Measurements from ENCODE around the gene PHC2. TPM values are rescaled to one million over a fixed set of nuclear protein-coding genes. Genes with fewer than 3 reads are reported as not detected.
A peak's percentile ranks its signal among the peaks of the same experiment; 100 is the strongest.

PHC2 gene
- total and polyA plus RNA-seq, 9 of the 15 experiments (the other 6 are each of a cell fraction or from before 2014, with no cell fraction given), result 3.1 to 67.6 (median 34.6) TPM

DNA sequence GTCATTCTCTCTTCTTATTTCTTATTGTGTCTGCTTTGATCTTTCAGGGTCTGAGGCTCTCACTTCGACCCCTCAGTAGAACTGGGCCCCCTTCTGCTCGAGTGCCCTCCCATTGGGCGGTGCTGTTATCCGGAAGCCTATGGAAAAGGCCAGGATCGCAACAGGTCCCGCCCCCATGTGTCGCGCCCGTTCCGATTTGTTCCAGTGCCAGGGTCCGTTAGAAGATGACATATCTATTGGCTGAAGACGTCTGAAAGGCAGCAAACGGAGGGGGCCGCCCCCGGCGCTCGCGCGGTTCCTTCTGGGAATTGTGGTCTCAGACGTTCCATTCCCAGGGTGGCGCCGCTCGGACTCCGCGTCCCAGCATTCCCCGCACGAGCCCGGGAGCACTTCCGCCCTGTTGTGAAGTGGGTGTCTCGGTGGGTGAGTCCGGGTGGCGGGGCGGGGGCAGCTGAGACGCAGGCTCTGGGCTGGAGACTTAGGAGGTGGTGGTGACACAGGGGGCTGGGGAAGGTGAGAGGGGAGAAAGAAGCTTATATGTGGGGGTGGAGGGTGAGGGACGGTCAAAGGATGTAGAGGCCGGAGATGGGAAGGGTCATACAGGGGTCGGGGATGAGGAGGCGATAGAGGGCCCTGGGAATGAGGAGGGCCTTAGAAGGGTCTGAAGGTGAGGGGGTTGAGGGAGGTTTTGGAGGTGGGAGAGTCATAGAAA is 41.5 kb upstream of the PHC2 start, which contains the start of gene ZSCAN20 (continued):
- TF ChIP-seq POU5F1 (IDR thresholded peaks at IDR 0.05; ENCODE audit: borderline replicate concordance, low read depth, low read length, partially characterized antibody) (no peak), ZBTB17 (CRISPR knock-in tag; IDR thresholded peaks at IDR 0.05) (no peak), U2AF1 (optimal IDR thresholded peaks at IDR 0.05; ENCODE audit: low read depth, low read length) (no peak), YBX1 (IDR thresholded peaks at IDR 0.05) (no peak), TEAD4 (IDR thresholded peaks at IDR 0.05; ENCODE audit: low read length) (no peak), TEAD4 (CRISPR knock-in tag; IDR thresholded peaks at IDR 0.05; ENCODE audit: borderline replicate concordance) (no peak), SAFB (IDR thresholded peaks at IDR 0.05; ENCODE audit: borderline replicate concordance, low read depth, low read length) (no peak), CBFA2T3 (IDR thresholded peaks at IDR 0.05) (no peak), PML (IDR thresholded peaks at IDR 0.05; ENCODE audit: low read length) (no peak), TBP (optimal IDR thresholded peaks at IDR 0.05; ENCODE audit: low read depth, low read length) (peak; percentile 44), SIN3B (IDR thresholded peaks at IDR 0.05; ENCODE audit: low read depth) (no peak), STAG1 (CRISPR knock-in tag; IDR thresholded peaks at IDR 0.05; ENCODE audit: borderline replicate concordance) (no peak), ZBTB8A (IDR thresholded peaks at IDR 0.05; ENCODE audit: partially characterized antibody) (no peak), ZNF184 (CRISPR knock-in tag; IDR thresholded peaks at IDR 0.05) (no peak), ZNF224 (CRISPR knock-in tag; IDR thresholded peaks at IDR 0.05) (no peak), HDGF (IDR thresholded peaks at IDR 0.05) (no peak), ZNF699 (CRISPR knock-in tag; IDR thresholded peaks at IDR 0.05; ENCODE audit: insufficient replicate concordance) (no peak), POLR2AphosphoS5 (IDR thresholded peaks at IDR 0.05; ENCODE audit: control insufficient read depth, insufficient read depth, low read depth, low read length) (0 out of 2 replicates have a peak, but pooled peaks have one; percentile 36), KAT2B (IDR thresholded peaks at IDR 0.05; ENCODE audit: low read depth, low read length) (no peak), NUFIP1 (IDR thresholded peaks at IDR 0.05; ENCODE audit: partially characterized antibody) (no peak), ZNF76 (CRISPR knock-in tag; IDR thresholded peaks at IDR 0.05; ENCODE audit: borderline replicate concordance) (no peak), POLR2G (IDR thresholded peaks at IDR 0.05; ENCODE audit: low read depth, low read length) (peak; percentile 87), ZNF133 (CRISPR knock-in tag; IDR thresholded peaks at IDR 0.05) (no peak), MYC (IDR thresholded peaks at IDR 0.05; ENCODE audit: low read depth, low read length) (peak; percentile 42; the same call in 1 of the 2 replicates), MYC (CRISPR knock-in tag; IDR thresholded peaks at IDR 0.05; ENCODE audit: borderline replicate concordance, low read depth) (no peak), POLR2A (conservative IDR thresholded peaks at IDR 0.05) (peak; percentile 76), TCFL5 (CRISPR knock-in tag; conservative IDR thresholded peaks at IDR 0.05) (no peak)
- TF ChIP-seq, protein P1, sequence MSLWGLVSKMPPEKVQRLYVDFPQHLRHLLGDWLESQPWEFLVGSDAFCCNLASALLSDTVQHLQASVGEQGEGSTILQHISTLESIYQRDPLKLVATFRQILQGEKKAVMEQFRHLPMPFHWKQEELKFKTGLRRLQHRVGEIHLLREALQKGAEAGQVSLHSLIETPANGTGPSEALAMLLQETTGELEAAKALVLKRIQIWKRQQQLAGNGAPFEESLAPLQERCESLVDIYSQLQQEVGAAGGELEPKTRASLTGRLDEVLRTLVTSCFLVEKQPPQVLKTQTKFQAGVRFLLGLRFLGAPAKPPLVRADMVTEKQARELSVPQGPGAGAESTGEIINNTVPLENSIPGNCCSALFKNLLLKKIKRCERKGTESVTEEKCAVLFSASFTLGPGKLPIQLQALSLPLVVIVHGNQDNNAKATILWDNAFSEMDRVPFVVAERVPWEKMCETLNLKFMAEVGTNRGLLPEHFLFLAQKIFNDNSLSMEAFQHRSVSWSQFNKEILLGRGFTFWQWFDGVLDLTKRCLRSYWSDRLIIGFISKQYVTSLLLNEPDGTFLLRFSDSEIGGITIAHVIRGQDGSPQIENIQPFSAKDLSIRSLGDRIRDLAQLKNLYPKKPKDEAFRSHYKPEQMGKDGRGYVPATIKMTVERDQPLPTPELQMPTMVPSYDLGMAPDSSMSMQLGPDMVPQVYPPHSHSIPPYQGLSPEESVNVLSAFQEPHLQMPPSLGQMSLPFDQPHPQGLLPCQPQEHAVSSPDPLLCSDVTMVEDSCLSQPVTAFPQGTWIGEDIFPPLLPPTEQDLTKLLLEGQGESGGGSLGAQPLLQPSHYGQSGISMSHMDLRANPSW (CRISPR knock-in tag; IDR thresholded peaks at IDR 0.05), result no peak
- TF ChIP-seq, protein P2, sequence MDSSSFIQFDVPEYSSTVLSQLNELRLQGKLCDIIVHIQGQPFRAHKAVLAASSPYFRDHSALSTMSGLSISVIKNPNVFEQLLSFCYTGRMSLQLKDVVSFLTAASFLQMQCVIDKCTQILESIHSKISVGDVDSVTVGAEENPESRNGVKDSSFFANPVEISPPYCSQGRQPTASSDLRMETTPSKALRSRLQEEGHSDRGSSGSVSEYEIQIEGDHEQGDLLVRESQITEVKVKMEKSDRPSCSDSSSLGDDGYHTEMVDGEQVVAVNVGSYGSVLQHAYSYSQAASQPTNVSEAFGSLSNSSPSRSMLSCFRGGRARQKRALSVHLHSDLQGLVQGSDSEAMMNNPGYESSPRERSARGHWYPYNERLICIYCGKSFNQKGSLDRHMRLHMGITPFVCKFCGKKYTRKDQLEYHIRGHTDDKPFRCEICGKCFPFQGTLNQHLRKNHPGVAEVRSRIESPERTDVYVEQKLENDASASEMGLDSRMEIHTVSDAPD (CRISPR knock-in tag; IDR thresholded peaks at IDR 0.05), result no peak

Data from K562 (cell line).